IPS-18c (cell line): Measurements from ENCODE around the gene HLCS.

ENCODE experiments used
- H3K4me3 ChIP-seq: 2 replicates; pipeline ENCODE4 v1.7.0; 2013; ENCODE audit warnings: low read depth, mild to moderate bottlenecking, low read length, moderate library complexity; ENCODE audit not compliant: insufficient read depth
- H3K9me3 ChIP-seq: one replicate; pipeline ENCODE4 v1.6.1; 2013; ENCODE audit warnings: mild to moderate bottlenecking, low read length, moderate library complexity; ENCODE audit not compliant: control insufficient read depth, insufficient read depth

Gene HLCS

DNA sequence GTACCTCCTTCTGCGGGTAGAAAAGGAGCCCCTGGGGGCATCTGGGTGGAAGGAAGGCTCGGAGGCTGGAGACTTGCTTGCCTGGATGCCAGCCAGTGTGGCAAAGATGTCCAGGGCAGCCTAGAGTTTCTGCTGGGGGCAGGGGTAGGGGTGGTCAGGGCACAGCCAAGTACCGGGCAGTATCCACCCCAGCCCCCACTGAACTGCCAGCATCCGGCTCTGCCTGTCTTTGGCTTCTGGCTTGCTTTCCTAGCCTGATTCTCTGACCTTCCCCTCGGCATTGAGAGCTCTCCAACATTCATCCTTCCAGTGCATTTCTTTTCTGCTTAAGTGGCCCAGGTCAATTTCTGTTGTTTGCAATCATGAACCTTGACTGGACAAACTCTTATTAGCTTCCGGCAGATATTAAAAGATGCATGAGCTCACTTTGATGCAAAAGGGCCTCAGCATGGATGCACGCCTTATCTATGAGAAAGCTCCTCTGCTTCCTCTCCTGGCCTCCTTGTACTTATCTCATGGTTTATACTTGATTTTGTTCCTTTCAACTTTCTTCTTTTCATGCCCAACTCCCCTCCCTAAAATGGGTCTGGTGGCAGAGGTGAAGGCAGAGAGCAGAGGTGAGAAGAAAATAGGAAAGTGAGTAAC is 116.9 kb downstream of the HLCS start:
- Histone ChIP-seq H3K9me3 (no peaks in the 10 kb centered on the region), H3K4me3 (no peak overlapping the region)

DNA sequence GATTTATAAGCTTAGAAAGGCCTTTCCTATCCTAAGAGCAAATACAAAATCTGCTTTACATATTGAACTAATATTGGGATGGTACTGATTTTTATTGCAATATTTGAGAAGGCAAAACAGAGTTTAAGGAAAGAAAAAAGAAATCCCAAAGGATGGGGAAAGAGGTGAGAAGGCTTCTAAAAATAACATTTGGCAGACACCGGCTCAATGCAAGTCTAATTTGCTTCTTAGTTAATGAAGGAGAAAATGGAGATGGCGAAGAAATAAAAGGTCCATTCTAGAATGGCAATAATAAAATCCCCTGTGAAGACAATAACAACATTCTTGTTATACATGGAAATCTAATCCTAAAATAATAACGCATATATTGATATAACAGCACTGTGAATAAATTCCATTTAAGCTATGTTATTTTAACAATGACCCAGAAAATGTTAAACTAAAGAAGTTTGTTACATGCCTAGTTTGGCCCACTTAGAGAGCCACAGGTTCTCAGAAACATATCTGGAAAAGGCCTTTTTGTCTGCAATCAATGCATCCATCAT is 117.7 kb downstream of the HLCS start:
- Histone ChIP-seq H3K4me3 (no peak overlapping the region), H3K9me3 (no peaks in the 10 kb centered on the region)

DNA sequence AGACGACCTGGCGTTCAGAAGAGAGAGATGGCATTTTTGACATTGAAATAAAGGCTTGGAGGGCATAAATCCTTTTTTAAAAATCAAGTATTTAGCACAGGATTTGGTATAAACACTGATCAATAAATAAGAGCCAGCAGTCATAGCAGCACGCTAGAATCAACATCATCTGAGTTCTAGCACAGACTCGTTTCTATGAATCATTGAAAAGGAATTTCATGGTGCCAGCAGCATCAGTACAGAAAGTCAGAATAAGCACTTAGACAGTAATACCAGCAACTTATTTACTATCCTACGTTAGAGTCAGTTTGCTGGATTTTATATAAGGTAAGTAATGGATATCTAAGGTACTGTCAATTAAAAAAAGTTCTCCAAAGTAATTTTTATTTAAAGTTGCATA is 119.3 kb downstream of the HLCS start:
- no peak overlapping the region for H3K4me3 ChIP-seq
- H3K9me3 ChIP-seq = no peaks in the 10 kb centered on the region

DNA sequence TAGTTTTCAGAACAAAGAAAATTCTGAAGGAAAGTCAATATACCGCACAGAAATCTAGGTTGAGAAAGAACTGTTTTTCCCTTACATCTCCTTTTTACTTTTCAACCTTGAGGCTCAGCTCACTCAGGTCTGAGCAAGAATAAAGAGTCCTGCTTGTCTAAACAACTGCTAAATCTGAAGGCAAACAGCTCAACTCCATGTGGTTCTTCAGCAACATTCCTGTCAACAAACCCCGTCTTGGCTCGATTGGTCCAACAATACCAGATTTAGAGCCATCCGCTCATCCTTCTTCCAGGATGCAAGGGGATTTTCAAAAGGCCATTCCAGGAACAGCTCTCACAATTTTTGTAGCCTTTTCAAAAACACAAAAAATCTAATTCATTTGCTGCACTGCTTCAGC is 119.8 kb downstream of the HLCS start:
- H3K4me3 ChIP-seq = no peak overlapping the region
- no peaks in the 10 kb centered on the region for H3K9me3 ChIP-seq

DNA sequence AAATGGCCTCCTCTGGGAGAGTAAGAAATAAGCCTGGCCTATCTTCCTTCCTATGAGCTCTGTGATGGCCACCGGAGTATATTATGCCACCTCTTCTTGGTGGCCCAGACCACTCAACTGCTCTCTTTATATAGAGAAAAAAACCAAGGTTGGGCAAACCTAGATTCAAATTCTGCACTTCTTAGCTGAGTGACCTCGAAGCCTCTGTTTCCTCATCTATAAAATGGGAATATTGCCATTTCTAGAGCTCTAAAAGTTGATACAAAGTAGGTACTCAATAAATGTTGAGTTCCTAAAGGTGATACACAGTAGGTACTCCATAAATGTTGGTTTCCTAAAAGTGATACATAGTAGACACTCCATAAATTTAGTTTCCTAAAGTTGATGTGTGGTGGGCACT is 120.7 kb downstream of the HLCS start:
- H3K4me3 ChIP-seq = no peak overlapping the region
- H3K9me3 ChIP-seq = no peaks in the 10 kb centered on the region

DNA sequence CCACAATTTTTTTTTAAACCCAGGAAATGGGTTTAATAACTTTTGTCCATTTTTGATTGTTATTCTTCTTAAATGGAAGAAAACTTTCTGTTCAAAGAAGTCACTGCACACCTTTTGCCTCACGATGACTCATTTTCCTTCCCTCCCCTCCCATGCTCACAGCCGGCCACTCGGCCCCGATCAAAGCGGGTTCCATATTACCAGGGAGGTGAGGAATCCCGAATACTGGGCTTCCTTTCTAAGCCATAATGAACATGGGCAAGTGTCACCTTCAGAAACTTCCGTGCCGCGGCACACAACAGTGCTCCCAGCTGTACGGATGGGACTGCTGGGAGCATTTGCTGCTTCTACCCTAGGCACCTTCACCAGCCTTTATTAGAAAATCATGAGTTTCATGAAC is 121.4 kb downstream of the HLCS start:
- no peak overlapping the region for H3K4me3 ChIP-seq
- no peaks in the 10 kb centered on the region for H3K9me3 ChIP-seq

DNA sequence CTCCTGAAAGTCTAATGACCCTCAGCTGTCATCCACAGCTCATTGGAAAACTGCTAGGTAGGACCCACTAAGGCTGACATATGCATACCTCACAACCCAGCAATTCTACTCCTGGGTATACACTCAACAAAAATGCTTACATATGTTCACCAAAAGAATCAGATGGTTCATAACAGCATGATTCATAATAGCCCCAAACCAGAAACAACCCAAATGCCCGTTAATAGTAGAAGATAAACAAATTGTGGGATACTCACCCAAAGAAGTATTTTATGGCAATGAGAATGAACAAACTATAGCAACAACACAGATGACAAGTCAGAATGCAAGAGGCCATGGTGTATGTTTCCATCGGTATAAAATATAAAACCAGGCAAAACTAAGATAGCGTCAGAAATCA is 124.6 kb downstream of the HLCS start:
- H3K9me3 ChIP-seq = no peaks in the 10 kb centered on the region
- no peak overlapping the region for H3K4me3 ChIP-seq

DNA sequence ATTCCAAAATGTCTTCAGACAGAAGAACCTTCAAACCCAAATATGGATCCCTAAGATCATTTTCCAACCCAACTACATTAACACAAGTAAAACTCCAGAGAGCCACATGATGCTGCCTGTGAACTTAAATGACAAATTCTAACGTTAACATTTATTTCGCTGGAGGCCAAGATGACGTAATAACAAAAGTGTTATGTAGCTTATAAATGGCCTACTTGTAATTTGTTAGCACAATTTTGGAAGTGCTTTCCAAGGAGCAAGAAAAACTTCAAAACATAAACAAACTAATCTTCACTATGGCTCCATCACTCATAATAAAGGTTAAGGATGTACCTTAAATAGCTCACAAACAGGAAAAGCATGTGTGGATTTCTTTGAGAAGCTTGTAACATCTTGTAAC is 126.7 kb downstream of the HLCS start:
- Histone ChIP-seq H3K4me3 (no peak overlapping the region), H3K9me3 (no peaks in the 10 kb centered on the region)

DNA sequence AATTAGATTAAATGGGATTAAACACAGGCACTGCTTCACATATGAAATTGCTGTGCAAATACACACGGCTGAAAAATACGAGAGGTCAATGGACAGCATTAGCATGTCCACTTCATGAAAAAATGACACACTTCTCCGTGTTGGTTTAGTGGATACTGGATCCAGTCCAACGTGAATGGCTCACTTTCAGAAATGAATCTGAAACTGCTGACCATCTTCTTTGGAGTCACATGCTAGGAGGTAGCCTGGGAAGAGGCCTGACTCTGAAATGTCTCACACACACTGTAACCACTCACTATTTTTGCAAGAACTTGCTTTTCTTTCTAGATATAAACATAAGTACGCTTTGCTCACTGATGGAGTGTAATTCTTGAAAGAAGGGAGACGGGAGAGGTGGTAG is 127.3 kb downstream of the HLCS start:
- Histone ChIP-seq H3K9me3 (no peaks in the 10 kb centered on the region), H3K4me3 (no peak overlapping the region)

DNA sequence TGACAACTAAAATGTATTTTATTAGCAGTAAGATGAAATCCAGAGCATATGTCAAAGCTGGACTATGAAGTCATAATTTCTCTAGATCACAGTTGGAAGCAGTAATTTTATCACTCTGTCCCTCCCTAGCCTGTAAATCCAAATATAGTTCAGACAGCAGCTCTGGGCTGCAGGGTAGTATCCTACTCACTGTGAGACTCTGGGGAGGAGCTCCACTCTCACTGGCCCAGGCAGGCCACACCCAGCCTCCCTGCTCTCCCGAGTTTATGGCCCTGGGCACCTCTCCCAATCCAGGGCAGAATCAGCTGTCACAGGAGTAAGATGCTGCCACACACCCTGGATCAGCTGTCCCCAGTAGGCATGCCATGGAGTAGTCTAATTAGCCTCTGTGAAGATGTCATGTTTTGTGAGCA is 131.1 kb downstream of the HLCS start:
- H3K4me3 ChIP-seq = no peak overlapping the region
- no peaks in the 10 kb centered on the region for H3K9me3 ChIP-seq

DNA sequence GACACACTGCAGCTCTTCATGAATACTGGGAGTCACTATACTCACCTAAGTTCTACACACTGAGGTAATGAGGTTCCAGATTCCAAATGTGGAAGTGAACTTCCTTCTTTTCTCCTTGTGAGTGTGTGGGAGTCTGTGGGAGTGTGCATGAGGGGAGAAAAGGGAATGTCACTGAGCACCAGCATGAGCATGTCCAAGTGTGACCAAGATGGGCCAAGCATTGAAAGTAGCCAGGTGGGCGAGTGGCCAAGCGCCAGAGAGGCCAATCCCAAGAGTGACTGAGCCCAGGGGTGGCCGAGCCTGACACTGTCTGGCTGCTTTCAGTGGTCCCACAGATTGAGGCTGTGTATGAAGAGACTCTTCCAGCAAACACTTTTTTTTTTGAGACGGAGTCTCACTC is 132.3 kb downstream of the HLCS start:
- Histone ChIP-seq H3K4me3 (no peak overlapping the region), H3K9me3 (no peaks in the 10 kb centered on the region)

DNA sequence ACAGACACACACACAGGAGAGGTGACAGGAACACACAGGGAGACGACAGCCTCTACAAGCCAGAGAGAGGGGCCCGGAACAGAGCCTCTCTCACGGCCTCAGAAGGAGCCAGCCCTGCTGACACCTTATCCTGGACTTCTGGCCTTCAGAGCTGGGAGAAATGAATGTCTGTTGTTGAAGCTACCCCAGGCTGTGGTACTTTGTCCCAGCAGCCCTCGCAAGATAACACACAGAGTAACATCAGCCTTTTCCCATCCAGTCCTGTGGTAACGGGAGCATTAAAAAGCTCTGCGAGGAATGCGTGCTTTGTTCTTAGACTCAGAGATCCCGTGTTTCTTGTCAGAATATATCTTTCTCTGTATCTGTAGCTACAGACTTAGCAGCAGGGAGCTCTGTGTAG is 136.4 kb downstream of the HLCS start:
- Histone ChIP-seq H3K4me3 (no peak overlapping the region), H3K9me3 (no peaks in the 10 kb centered on the region)

DNA sequence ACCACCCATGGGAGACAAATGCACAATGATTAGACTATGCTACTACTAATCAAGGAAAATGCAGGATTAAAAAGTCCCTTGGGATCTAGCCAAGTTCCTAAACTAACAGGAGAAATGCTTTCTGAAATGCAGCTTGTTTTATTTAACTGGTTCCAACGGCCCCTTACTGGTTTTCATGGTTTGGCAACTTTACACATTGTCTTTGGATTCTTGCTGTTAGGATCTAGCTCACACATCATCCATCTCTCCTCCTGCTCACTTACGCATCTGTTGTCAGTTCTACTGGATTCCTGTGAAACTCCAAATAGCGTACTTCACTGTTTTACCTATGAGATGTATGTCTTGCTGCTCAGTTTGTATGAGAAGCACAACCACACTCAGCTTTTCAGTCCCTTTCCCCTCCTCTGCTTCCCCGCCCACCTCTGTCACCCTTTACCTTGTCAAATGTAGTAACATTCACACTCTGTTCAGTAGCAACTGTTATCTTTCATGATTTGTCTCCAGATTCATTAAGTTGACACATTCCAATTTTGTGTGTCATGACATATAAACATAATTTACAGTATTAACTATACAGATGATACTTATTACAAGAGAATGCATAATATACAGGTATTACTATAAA is 137.5 kb downstream of the HLCS start:
- no peak overlapping the region for H3K4me3 ChIP-seq
- no peaks in the 10 kb centered on the region for H3K9me3 ChIP-seq

DNA sequence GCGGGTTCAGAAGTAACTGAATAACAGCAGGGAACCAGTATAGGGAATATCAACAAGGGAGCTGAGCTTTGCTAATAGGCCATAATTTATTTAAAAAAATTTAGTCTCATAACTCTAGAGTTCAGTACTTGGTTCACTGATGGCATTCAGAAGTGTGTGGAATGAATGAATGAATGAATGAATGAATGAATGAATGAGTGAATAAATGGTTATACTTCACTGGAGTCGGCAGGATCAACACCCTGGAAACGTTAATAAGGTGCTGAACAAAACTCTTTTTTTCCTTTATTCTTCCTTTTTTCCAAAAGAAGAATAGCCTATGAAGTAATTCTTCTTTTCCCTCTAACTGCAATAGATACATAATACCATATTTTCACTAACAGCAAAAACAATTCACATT is 138.3 kb downstream of the HLCS start:
- Histone ChIP-seq H3K4me3 (no peak overlapping the region), H3K9me3 (no peaks in the 10 kb centered on the region)

DNA sequence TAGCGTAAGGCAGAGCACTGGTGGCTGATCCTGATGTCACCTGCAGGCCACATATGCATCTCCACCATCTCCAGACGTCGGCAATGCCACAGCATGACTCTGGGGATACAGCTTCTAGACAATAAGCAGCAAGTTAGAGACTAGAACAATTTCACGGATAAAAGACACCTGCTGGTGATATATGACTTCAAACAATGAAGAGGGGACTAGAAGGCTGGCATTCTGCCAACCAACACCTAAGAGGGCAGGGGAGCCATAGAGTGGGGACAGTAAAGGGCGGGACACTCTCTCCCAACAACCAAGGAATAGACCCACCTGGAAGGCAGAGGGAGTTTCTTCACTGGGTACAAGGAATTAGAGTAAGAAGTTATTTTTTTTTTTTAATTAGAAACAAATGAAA is 140.8 kb downstream of the HLCS start:
- H3K4me3 ChIP-seq = no peak overlapping the region
- no peaks in the 10 kb centered on the region for H3K9me3 ChIP-seq

DNA sequence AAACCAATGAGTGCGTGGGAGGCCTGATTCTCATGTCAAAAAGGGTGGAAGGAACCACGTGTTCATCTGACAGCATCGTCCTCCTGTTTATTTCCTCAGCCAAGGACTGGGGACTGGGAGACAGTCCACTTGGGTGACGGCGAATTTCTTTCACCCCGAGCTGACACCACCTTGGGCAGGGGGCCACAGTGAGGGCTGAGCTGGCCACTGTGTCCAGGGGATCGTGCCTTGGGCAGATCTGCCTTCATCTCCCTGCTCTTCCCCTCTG is 145.5 kb downstream of the HLCS start:
- Histone ChIP-seq H3K9me3 (no peaks in the 10 kb centered on the region), H3K4me3 (no peak overlapping the region)

DNA sequence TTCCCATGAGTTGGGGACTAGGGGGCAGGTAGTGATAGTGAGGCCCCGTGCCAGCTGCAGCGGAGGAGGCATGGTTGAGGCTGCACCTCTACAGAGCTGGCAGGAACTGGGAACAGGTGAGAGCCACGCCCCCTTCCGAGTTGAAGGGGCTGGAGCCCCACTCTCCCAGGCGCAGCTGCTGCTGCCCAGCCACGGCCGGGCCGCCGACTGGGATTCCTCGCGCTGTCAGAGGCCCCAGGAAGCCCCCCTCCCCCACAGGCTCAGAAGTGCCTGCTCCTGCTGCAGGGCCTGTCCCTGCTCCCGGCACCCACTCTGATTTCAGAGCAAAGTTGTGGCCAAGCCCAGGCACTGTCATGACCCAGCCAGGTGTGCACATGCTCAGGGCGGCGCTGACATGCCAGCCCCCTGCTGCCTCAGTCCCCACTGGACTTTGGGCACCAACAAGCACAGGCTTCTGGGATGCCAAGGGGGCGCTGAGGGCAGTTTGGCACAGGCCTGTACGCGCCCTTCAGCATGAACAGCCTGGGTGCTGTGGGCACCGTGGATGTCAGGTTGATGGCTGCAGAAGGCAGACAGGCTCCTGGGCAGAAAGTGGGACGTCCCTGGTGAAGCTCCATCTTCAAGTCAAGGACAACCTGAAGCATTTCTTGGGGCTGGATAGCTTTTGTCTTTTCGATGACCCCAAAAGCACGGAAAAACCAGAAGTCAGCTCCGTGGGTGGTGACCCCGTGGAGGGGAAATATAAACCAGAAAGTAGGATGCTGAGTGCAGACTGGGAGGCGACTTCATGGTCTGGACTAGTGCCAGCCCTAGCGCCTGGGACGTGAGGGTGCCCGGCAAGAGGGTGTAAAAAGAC is 146.1 kb downstream of the HLCS start:
- H3K4me3 ChIP-seq = no peak overlapping the region

DNA sequence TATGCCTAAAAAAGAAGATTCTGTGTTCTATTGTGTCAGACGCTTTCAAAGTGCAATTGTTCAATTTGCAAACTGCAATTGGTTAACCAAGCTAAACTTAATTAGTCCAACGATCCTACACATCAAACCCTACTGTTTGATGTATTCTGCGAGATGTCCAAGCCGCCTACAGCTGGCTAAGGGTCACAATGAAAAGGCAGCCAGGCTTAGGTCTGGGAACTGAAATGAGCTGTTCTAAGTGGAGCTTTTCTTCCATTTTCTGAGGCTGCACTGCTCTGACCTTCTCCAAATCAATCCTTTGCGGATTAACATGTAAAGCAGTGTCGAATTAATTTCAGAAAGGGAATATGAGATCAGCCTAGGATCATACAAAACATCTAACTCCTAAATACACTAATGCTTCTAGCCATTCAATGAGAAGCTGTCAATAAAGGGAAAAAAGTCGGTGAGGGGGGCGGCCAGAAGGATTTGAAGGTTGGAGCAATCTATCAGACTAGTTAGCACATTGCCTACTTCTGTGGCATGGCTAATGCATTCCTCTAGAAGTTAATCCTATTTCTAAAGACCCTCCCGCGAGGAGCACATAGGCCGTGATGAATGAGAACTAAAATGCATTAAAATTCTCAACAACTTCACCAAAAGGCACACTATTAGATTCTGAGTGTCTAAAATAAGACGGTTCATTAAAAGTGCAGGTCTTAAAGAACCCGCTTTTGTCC is 148.6 kb downstream of the HLCS start:
- Histone ChIP-seq H3K4me3 (no peak overlapping the region), H3K9me3 (no peaks in the 10 kb centered on the region)

More for the DNA sequence above, 146.1 kb downstream of the HLCS start:
- H3K9me3 ChIP-seq = no peaks in the 10 kb centered on the region
